ENCODE data around the gene SCUBE2. TPM values are rescaled to one million over a fixed set of nuclear protein-coding genes. Genes with fewer than 3 reads are reported as not detected.
A peak's percentile ranks its signal among the peaks of the same experiment; 100 is the strongest.

SCUBE2 gene
- total RNA-seq, 1 experiment from 2014 or later = 3.1 TPM

- Mint-ChIP-seq H3K4me3 (ENCODE audit: unreplicated experiment) (no peak overlapping the region), H3K27ac (ENCODE audit: unreplicated experiment) (no peak overlapping the region), H3K4me1 (ENCODE audit: low read depth, unreplicated experiment) (peaks cover 6% of the 10 kb centered on the region), H3K27me3 (ENCODE audit: insufficient read depth, unreplicated experiment) (no peaks in the 10 kb centered on the region), H3K36me3 (ENCODE audit: insufficient read depth, unreplicated experiment) (no peaks in the 10 kb centered on the region), H3K9me3 (ENCODE audit: unreplicated experiment) (no peaks in the 10 kb centered on the region)
- CTCF ChIA-PET = interaction anchor here (0.7 kb wide), 1 partner anchor 59 kb away, joined by 3 read pairs; no protein-coding TSS in a partner anchor
- Histone ChIP-seq H3K4me3 (ENCODE audit: low read depth, low read length) (no peak overlapping the region), H3K4me1 (peaks cover 21% of the 10 kb centered on the region), H3K9me3 (no peaks in the 10 kb centered on the region), H3K27me3 (replicated peaks; ENCODE audit: control insufficient read depth, insufficient read depth, low read length) (no peaks in the 10 kb centered on the region), H3K36me3 (ENCODE audit: control insufficient read depth, insufficient read depth, low read length) (no peaks in the 10 kb centered on the region)
- intact Hi-C loops (cut with micrococcal nuclease; ENCODE audit: unreplicated experiment) = no loop called here
- POLR2A ChIA-PET = no interaction called here
- no TSS peak for BruUV-seq (replicated peaks)
- no peak for DNase-seq
- TF ChIP-seq CTCF (IDR thresholded peaks at IDR 0.05; ENCODE audit: insufficient read depth in 1 of 2, low read depth in 1 of 2, low read length in 1 of 2, severe bottlenecking in 1 of 2, unreplicated experiment in 1 of 2) = peak in 1 of 2 experiments; percentile 10
Observed at GRCh38 chr11:9078113-9079086, 13.0 kb downstream of the SCUBE2 start.

GRCh38 chr11:9077164-9077563 lies 14.2 kb downstream of the SCUBE2 start:
- DNase-seq = no peak
- Histone ChIP-seq H3K4me1 (peaks cover 25% of the 10 kb centered on the region), H3K27me3 (replicated peaks; ENCODE audit: control insufficient read depth, insufficient read depth, low read length) (no peaks in the 10 kb centered on the region), H3K4me3 (ENCODE audit: low read depth, low read length) (no peak overlapping the region), H3K9me3 (no peaks in the 10 kb centered on the region), H3K36me3 (ENCODE audit: control insufficient read depth, insufficient read depth, low read length) (no peaks in the 10 kb centered on the region)
- no peaks in the 10 kb centered on the region for H3K9me3 Mint-ChIP-seq (ENCODE audit: unreplicated experiment)
- intact Hi-C loops (cut with micrococcal nuclease; ENCODE audit: unreplicated experiment) = no loop called here
- no TSS peak for BruUV-seq (replicated peaks)
- H3K27ac Mint-ChIP-seq (ENCODE audit: unreplicated experiment) = no peak overlapping the region
- ChIA-PET POLR2A (interaction anchor here (0.6 kb wide), 1 partner anchor 934 kb away, joined by 3 read pairs; no protein-coding TSS in a partner anchor), CTCF (interaction anchor here (1.2 kb wide), 1 partner anchor 60 kb away, joined by 4 read pairs; no protein-coding TSS in a partner anchor)
- peaks cover 7% of the 10 kb centered on the region for H3K4me1 Mint-ChIP-seq (ENCODE audit: low read depth, unreplicated experiment)
- H3K27me3 Mint-ChIP-seq (ENCODE audit: insufficient read depth, unreplicated experiment) = no peaks in the 10 kb centered on the region
- H3K36me3 Mint-ChIP-seq (ENCODE audit: insufficient read depth, unreplicated experiment) = no peaks in the 10 kb centered on the region
- no peak for TF ChIP-seq CTCF (IDR thresholded peaks at IDR 0.05; ENCODE audit: insufficient read depth in 1 of 2, low read depth in 1 of 2, low read length in 1 of 2, severe bottlenecking in 1 of 2, unreplicated experiment in 1 of 2)
- H3K4me3 Mint-ChIP-seq (ENCODE audit: unreplicated experiment) = no peak overlapping the region

DNA sequence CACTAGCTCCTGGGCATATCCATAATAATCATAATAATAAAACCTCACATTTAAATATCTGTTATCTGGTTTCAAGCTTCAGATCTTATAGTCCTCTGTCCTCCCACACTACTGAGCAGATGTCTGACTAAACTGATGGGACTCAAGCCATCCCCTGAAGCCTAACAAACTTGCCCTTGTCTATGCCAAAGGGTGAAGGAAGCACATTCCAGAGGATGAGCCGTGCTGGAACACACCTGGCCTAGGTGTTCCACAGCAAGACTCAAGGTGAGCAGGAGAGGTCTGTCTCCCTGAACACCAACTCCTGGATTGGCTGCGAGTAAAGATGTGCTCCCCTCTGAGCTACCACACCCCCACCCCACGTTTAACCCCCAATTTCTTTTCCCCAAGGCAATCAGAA lies 14.7 kb downstream of the SCUBE2 start:
- DNase-seq = no peak
- POLR2A ChIA-PET = no interaction called here
- H3K27me3 ChIP-seq (replicated peaks; ENCODE audit: control insufficient read depth, insufficient read depth, low read length) = no peaks in the 10 kb centered on the region
- Mint-ChIP-seq H3K4me1 (ENCODE audit: low read depth, unreplicated experiment) (peaks cover 7% of the 10 kb centered on the region), H3K9me3 (ENCODE audit: unreplicated experiment) (no peaks in the 10 kb centered on the region), H3K4me3 (ENCODE audit: unreplicated experiment) (no peak overlapping the region), H3K36me3 (ENCODE audit: insufficient read depth, unreplicated experiment) (no peaks in the 10 kb centered on the region), H3K27me3 (ENCODE audit: insufficient read depth, unreplicated experiment) (no peaks in the 10 kb centered on the region), H3K27ac (ENCODE audit: unreplicated experiment) (no peak overlapping the region)
- BruUV-seq (replicated peaks) = no TSS peak
- H3K4me3 ChIP-seq (ENCODE audit: low read depth, low read length) = no peak overlapping the region
- no peaks in the 10 kb centered on the region for H3K36me3 ChIP-seq (ENCODE audit: control insufficient read depth, insufficient read depth, low read length)
- CTCF ChIA-PET = interaction anchor here (1.2 kb wide), 1 partner anchor 61 kb away, joined by 4 read pairs; no protein-coding TSS in a partner anchor
- intact Hi-C loops (cut with micrococcal nuclease; ENCODE audit: unreplicated experiment) = no loop called here
- H3K9me3 ChIP-seq = no peaks in the 10 kb centered on the region
- TF ChIP-seq CTCF (IDR thresholded peaks at IDR 0.05; ENCODE audit: insufficient read depth in 1 of 2, low read depth in 1 of 2, low read length in 1 of 2, severe bottlenecking in 1 of 2, unreplicated experiment in 1 of 2) = no peak
- H3K4me1 ChIP-seq = peaks cover 26% of the 10 kb centered on the region

Measured in Caco-2 (cell line).